Loucy (cell line): Measurements from ENCODE around the gene FCER2.
A peak's percentile ranks its signal among the peaks of the same experiment; 100 is the strongest.

Experiments
- H2AFZ ChIP-seq: fragments of 200-600 bp; sonication (generic); 2 replicates; pipeline ENCODE4 v1.6.0; 2016; ENCODE audit warnings: antibody characterized with exemption, mild to moderate bottlenecking, low read length, moderate library complexity
- H3F3A ChIP-seq: fragments of 200-600 bp; 2 replicates; pipeline ENCODE4 v1.6.0; 2016; ENCODE audit warnings: antibody characterized with exemption, low read depth, mild to moderate bottlenecking
- H3K27me3 ChIP-seq: fragments of 200-600 bp; sonication (generic); 2 replicates; pipeline ENCODE4 v1.6.1; 2014; ENCODE audit warnings: low read length, mild to moderate bottlenecking; ENCODE audit not compliant: insufficient read depth, poor library complexity, severe bottlenecking
- H3K36me3 ChIP-seq: fragments of 200-600 bp; sonication (generic); 2 replicates; pipeline ENCODE4 v1.6.1; 2016; ENCODE audit warnings: low read length; ENCODE audit not compliant: insufficient read depth
- H3K4me1 ChIP-seq: fragments of 200-600 bp; sonication (generic); 2 replicates; pipeline ENCODE4 v1.5.1; 2014; ENCODE audit warnings: low read length, mild to moderate bottlenecking; ENCODE audit not compliant: insufficient read depth, poor library complexity, severe bottlenecking
- H3K4me2 ChIP-seq: fragments of 200-600 bp; sonication (generic); 2 replicates; pipeline ENCODE4 v1.6.0; 2014; ENCODE audit warnings: antibody characterized with exemption, low read length, low read depth, mild to moderate bottlenecking; ENCODE audit not compliant: poor library complexity, severe bottlenecking
- H3K4me3 ChIP-seq: fragments of 200-600 bp; sonication (generic); 2 replicates; pipeline ENCODE4 v1.5.1; 2014; ENCODE audit warnings: low read length, mild to moderate bottlenecking, mixed read lengths; ENCODE audit not compliant: poor library complexity, severe bottlenecking
- H3K79me2 ChIP-seq: fragments of 200-600 bp; sonication (generic); 2 replicates; pipeline ENCODE4 v1.6.1; 2014; ENCODE audit warnings: low read length; ENCODE audit not compliant: insufficient read depth
- H3K9ac ChIP-seq: fragments of 200-600 bp; sonication (generic); 2 replicates; pipeline ENCODE4 v1.6.0; 2014; ENCODE audit warnings: mild to moderate bottlenecking, low read depth, low read length, moderate library complexity; ENCODE audit not compliant: poor library complexity, severe bottlenecking
- H3K9me2 ChIP-seq: fragments of 200-600 bp; sonication (generic); replicated peaks from 2 replicates; pipeline ENCODE4 v1.6.1; 2016; ENCODE audit warnings: low read depth, low read length, mixed read lengths
- H3K9me3 ChIP-seq: fragments of 200-600 bp; sonication (generic); 2 replicates; pipeline ENCODE4 v1.6.1; 2014; ENCODE audit warnings: mild to moderate bottlenecking, antibody characterized with exemption, low read length, low read depth; ENCODE audit not compliant: insufficient read depth
- H4K20me1 ChIP-seq: fragments of 200-600 bp; sonication (generic); 2 replicates; pipeline ENCODE4 v1.6.0; 2014; ENCODE audit warnings: antibody characterized with exemption, low read length, mild to moderate bottlenecking; ENCODE audit not compliant: insufficient read depth, poor library complexity, severe bottlenecking
- CTCF ChIP-seq: fragments of 200-600 bp; sonication (generic); conservative IDR thresholded peaks from 2 replicates; pipeline ENCODE4 v1.5.1; 2014; ENCODE audit warnings: mild to moderate bottlenecking, antibody characterized with exemption, low read length
- EZH2phosphoT487 ChIP-seq: fragments of 200-600 bp; IDR thresholded peaks from 2 replicates; pipeline ENCODE4 v1.6.1; 2018; ENCODE audit warnings: antibody characterized with exemption, mild to moderate bottlenecking, moderate library complexity, borderline replicate concordance

The FCER2 gene

GRCh38 chr19:7701654-7702457 lies at the start of gene FCER2:
Gene FCER2 (minus strand): TSS chr19:7702131. CDS start chr19:7699760, 2,371 bp downstream.
- Histone ChIP-seq H3K9ac (no peak within 1 kb of the TSS), H4K20me1 (no peaks in the 10 kb centered on the region), H2AFZ (no peak within 1 kb of the TSS), H3K4me3 (no peak within 1 kb of the TSS), H3K9me3 (no peaks in the 10 kb centered on the region), H3F3A (no peaks in the 10 kb centered on the region), H3K27me3 (no peaks in the 10 kb centered on the region), H3K36me3 (no peaks in the 10 kb centered on the region), H3K79me2 (no peaks in the 10 kb centered on the region), H3K4me1 (no peaks in the 10 kb centered on the region), H3K9me2 (no peaks in the 10 kb centered on the region), H3K4me2 (no peak within 1 kb of the TSS)
- TF ChIP-seq EZH2phosphoT487, result no peak

- Histone ChIP-seq H4K20me1 (no peaks in the 10 kb centered on the region), H3F3A (no peaks in the 10 kb centered on the region), H3K27me3 (no peaks in the 10 kb centered on the region), H3K36me3 (no peaks in the 10 kb centered on the region), H3K9me3 (no peaks in the 10 kb centered on the region), H3K79me2 (no peaks in the 10 kb centered on the region), H3K9me2 (no peaks in the 10 kb centered on the region), H3K4me3 (no peak overlapping the region), H3K9ac (no peak overlapping the region), H3K4me2 (no peak overlapping the region), H3K4me1 (no peaks in the 10 kb centered on the region), H2AFZ (no peak overlapping the region)
- no peak for TF ChIP-seq EZH2phosphoT487
- TF ChIP-seq CTCF, result no peak
Measured at GRCh38 chr19:7751157-7751783, 49.3 kb upstream of the FCER2 start.

- no peak overlapping the region for H3K4me2 ChIP-seq
- H3K9me2 ChIP-seq, result no peaks in the 10 kb centered on the region
- no peaks in the 10 kb centered on the region for H3F3A ChIP-seq
- TF ChIP-seq EZH2phosphoT487, result no peak
- TF ChIP-seq CTCF, result peak; percentile 21
- no peaks in the 10 kb centered on the region for H3K36me3 ChIP-seq
- no peak overlapping the region for H3K4me3 ChIP-seq
- no peak overlapping the region for H3K9ac ChIP-seq
- H4K20me1 ChIP-seq, result no peaks in the 10 kb centered on the region
- no peaks in the 10 kb centered on the region for H3K27me3 ChIP-seq
- no peak overlapping the region for H2AFZ ChIP-seq
- no peaks in the 10 kb centered on the region for H3K79me2 ChIP-seq
- H3K9me3 ChIP-seq, result no peaks in the 10 kb centered on the region
- no peaks in the 10 kb centered on the region for H3K4me1 ChIP-seq
Measured at GRCh38 chr19:7748756-7749155, 46.8 kb upstream of the FCER2 start.
